ENCODE measurements around the gene RRAGC.

The RRAGC gene

DNA sequence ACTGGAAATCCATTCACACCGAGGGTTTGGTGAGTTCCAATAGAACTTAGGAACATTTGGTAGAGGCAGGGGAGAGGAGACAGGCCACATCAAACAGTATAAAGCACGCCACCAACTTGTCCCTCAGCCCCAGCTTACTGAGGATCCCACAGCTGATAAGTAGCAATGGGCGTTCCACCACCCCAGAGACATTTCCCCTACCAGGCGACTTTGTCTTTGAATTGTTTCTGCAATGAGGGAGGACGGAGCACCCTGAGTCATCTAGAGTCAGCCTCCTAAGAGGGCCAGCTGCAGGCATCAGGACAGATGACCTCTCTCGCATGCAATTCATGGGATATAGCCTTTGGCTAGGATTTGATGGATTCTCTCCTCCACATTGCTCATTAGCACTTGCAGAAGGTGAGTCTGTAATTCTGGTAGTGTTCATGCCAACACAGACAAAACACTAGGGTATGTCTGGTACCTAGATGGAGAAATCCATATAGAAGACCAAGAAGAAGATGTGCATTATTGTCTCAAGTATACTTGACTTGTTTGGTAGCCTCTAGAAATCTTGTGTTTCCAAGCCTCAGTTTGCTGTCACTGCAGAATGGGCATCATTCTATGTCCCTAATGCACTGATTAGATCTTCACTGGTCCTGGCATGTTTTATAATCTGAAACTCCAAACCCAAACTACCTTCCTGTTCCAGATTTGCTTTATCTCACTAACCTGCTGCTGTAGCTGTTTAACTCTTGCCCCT is 69.0 kb downstream of the RRAGC start:
- TF ChIP-seq, protein P1, sequence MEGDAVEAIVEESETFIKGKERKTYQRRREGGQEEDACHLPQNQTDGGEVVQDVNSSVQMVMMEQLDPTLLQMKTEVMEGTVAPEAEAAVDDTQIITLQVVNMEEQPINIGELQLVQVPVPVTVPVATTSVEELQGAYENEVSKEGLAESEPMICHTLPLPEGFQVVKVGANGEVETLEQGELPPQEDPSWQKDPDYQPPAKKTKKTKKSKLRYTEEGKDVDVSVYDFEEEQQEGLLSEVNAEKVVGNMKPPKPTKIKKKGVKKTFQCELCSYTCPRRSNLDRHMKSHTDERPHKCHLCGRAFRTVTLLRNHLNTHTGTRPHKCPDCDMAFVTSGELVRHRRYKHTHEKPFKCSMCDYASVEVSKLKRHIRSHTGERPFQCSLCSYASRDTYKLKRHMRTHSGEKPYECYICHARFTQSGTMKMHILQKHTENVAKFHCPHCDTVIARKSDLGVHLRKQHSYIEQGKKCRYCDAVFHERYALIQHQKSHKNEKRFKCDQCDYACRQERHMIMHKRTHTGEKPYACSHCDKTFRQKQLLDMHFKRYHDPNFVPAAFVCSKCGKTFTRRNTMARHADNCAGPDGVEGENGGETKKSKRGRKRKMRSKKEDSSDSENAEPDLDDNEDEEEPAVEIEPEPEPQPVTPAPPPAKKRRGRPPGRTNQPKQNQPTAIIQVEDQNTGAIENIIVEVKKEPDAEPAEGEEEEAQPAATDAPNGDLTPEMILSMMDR (IDR thresholded peaks at IDR 0.05), result no peak
- Histone ChIP-seq H3K4me1 (ENCODE audit: control insufficient read depth in 1 of 2, insufficient read depth in 1 of 2, low read depth in 1 of 2, low read length in 1 of 2) (no peaks in the 10 kb centered on the region), H3K27ac (no peak overlapping the region), H3K27me3 (peaks cover 89% of the 10 kb centered on the region), H3K36me3 (no peaks in the 10 kb centered on the region), H3K9me3 (peaks cover 9% of the 10 kb centered on the region), H3K4me3 (ENCODE audit: low read depth in 1 of 2, low read length in 1 of 2) (no peak overlapping the region)

- H3K9me3 ChIP-seq, result peaks cover 9% of the 10 kb centered on the region
- H3K27me3 ChIP-seq, result peaks cover 91% of the 10 kb centered on the region
- TF ChIP-seq, protein P1 (IDR thresholded peaks at IDR 0.05), result no peak
- H3K4me1 ChIP-seq (ENCODE audit: control insufficient read depth in 1 of 2, insufficient read depth in 1 of 2, low read depth in 1 of 2, low read length in 1 of 2), result no peaks in the 10 kb centered on the region
- no peak overlapping the region for H3K27ac ChIP-seq
- no peak overlapping the region for H3K4me3 ChIP-seq (ENCODE audit: low read depth in 1 of 2, low read length in 1 of 2)
- H3K36me3 ChIP-seq, result no peaks in the 10 kb centered on the region
Observed at GRCh38 chr1:38789498-38790169, 69.9 kb downstream of the RRAGC start.

DNA sequence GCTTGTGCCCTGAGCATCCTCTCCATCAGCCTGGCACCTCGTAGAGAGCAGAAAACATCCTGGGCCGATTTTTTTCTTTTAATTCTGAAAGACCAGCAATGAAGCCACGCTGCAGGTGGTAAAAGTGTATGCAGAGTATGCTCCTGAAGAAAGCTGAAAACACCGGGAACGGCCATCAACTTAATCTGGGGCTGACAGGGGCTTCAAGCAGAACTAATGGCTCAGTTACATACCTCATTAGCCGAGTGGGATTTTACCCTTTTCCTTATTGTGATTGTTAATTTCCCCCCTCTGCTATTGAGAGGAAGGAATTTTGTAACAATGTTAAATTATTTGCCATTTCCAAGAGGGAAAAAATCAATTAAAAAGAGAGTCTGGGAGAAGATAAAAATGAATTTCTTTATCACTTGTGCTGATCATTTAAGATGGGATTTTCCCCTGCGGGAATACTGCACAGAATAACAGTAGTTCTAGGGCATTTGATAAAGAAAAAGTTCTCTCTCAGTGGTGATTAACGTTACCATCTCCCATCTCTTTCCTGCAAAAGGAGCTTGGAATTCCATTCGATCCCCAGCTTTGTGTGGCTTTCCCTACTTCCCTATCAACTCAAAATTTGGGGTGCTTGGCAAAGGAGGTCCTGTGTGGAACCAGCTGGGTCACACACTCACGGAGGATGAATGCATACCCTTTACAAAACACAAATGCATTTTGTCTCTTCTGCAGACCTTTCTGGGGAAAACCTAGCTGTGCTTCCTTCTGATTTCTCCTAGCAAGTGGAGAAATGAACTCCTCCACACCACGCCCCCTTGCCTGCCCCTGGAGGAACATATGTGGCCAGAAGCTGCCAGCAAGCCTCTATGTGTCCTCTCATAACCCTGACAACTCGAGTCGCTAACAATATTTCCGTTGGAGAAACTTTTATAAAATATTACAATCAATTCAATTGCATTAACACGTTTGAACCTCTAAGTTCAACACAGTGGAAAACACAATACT is 70.9 kb downstream of the RRAGC start:
- Histone ChIP-seq H3K9me3 (peaks cover 9% of the 10 kb centered on the region), H3K27ac (no peak overlapping the region), H3K4me1 (ENCODE audit: control insufficient read depth in 1 of 2, insufficient read depth in 1 of 2, low read depth in 1 of 2, low read length in 1 of 2) (no peaks in the 10 kb centered on the region), H3K36me3 (no peaks in the 10 kb centered on the region), H3K4me3 (ENCODE audit: low read depth in 1 of 2, low read length in 1 of 2) (no peak overlapping the region), H3K27me3 (peaks cover 93% of the 10 kb centered on the region)
- TF ChIP-seq, protein P1 (IDR thresholded peaks at IDR 0.05), result no peak
